Posterior vena cava (tissue), 2 donors: Measurements from ENCODE around the gene C2CD4D. TPM values are rescaled to one million over a fixed set of nuclear protein-coding genes. Genes with fewer than 3 reads are reported as not detected.

Source experiments
- DNase-seq: peaks from one replicate; pipeline ENCODE4 v3.0.0-alpha.2; 2020; ENCODE audit warnings: low spot score
- intact Hi-C, 2 donors: fragments of 100-400 bp; cut with DNase I; formaldehyde crosslinking; loops; one replicate each; pipeline versions ENCODE4 v1.14.1 to v1.14.2; 2022 to 2023
- total RNA-seq, 2 donors: library from RNA; stranded (reverse); fragmentation: NEBNext Ultra II Directional; extraction: Animal tissue kit (Norgen Biotek cat#: 25700); gene quantifications; one replicate each; pipeline ENCODE4 v1.2.1, GENCODE V29; 2021
- donor health status: DM: yes; HTN: yes; CAD: no.
- donor health status: DM: yes; HTN: yes; CAD: no.

The C2CD4D gene
- total RNA-seq, 2 donors from 2014 or later: not detected

- DNase-seq: peak; percentile 69
- intact Hi-C loops: loop anchor here in 1 of 2 donors (1.0 kb wide), 1 partner anchor 20 kb away; no protein-coding TSS in a partner anchor
Observed at GRCh38 chr1:151838222-151839081, 1.2 kb downstream of the C2CD4D start.

- DNase-seq: no peak
- intact Hi-C loops: no loop called here
Observed at GRCh38 chr1:151837884-151838221, 1.8 kb downstream of the C2CD4D start.

GRCh38 chr1:151837197-151837596 is 2.4 kb downstream of the C2CD4D start:
- intact Hi-C loops: no loop called here

GRCh38 chr1:151835596-151835995 is 4.0 kb downstream of the C2CD4D start:
- DNase-seq: no peak
- intact Hi-C loops: no loop called here

More at GRCh38 chr1:151837197-151837596, 2.4 kb downstream of the C2CD4D start:
- peak; percentile 10 for DNase-seq

GRCh38 chr1:151834239-151834638 is 5.4 kb downstream of the C2CD4D start:
- intact Hi-C loops: loop anchor here in 1 of 2 donors (5.0 kb wide), 1 partner anchor 1778 kb away; the partner anchor contains the start of gene S100A16
- DNase-seq: no peak

- intact Hi-C loops: loop anchor here in 1 of 2 donors (5.0 kb wide), 1 partner anchor 1779 kb away; the partner anchor contains the start of gene S100A16
Observed at GRCh38 chr1:151833172-151833900, 6.3 kb downstream of the C2CD4D start.

GRCh38 chr1:151832318-151832980 is 7.2 kb downstream of the C2CD4D start:
- intact Hi-C loops: loop anchor here in 1 of 2 donors (5.0 kb wide), 1 partner anchor 1780 kb away; the partner anchor contains the start of gene S100A16
- no peak for DNase-seq

More at GRCh38 chr1:151833172-151833900, 6.3 kb downstream of the C2CD4D start:
- DNase-seq: no peak

GRCh38 chr1:151831605-151832004 is 8.0 kb downstream of the C2CD4D start, which contains the start of gene RORC:
RORC (minus strand) TSS chr1:151831802; CDS start chr1:151831764, 38 bp downstream.
- intact Hi-C loops: loop anchor here in 1 of 2 donors (5.0 kb wide), 1 partner anchor 1781 kb away; the partner anchor contains the start of gene S100A16
- DNase-seq: no peak

- DNase-seq: no peak
- intact Hi-C loops: loop anchor here in 1 of 2 donors (5.0 kb wide), 1 partner anchor 1781 kb away; the partner anchor contains the start of gene S100A16
Observed at GRCh38 chr1:151831256-151831591, 8.4 kb downstream of the C2CD4D start.

GRCh38 chr1:151830055-151830454 is 9.6 kb downstream of the C2CD4D start:
- DNase-seq: no peak
- intact Hi-C loops: loop anchor here in 1 of 2 donors (5.0 kb wide), 1 partner anchor 1782 kb away; the partner anchor contains the start of gene S100A16

- intact Hi-C loops: loop anchor here in 1 of 2 donors (5.0 kb wide), 1 partner anchor 1783 kb away; the partner anchor contains the start of gene S100A16
- DNase-seq: no peak
Observed at GRCh38 chr1:151829352-151830046, 10.1 kb downstream of the C2CD4D start.

GRCh38 chr1:151828921-151829320 is 10.7 kb downstream of the C2CD4D start:
- no peak for DNase-seq
- intact Hi-C loops: no loop called here

- intact Hi-C loops: no loop called here
- no peak for DNase-seq
Observed at GRCh38 chr1:151827853-151828252, 11.8 kb downstream of the C2CD4D start.

GRCh38 chr1:151825751-151826660 is 13.6 kb downstream of the C2CD4D start:
- intact Hi-C loops: no loop called here
- no peak for DNase-seq

- intact Hi-C loops: no loop called here
Observed at GRCh38 chr1:151825204-151825603, 14.4 kb downstream of the C2CD4D start.

GRCh38 chr1:151823175-151823574 is 16.4 kb downstream of the C2CD4D start:
- intact Hi-C loops: no loop called here

More at GRCh38 chr1:151825204-151825603, 14.4 kb downstream of the C2CD4D start:
- DNase-seq: no peak

GRCh38 chr1:151822404-151822803 is 17.2 kb downstream of the C2CD4D start:
- DNase-seq: no peak
- intact Hi-C loops: no loop called here

More at GRCh38 chr1:151823175-151823574, 16.4 kb downstream of the C2CD4D start:
- DNase-seq: no peak
